Skin epidermis (tissue), 12 donors: ENCODE measurements around the gene CEP85.

Source experiments
- H3K27ac ChIP-seq, 21 experiments: fragments of 200-600 bp; sonication (generic) in 11 of 21; one replicate each; pipeline ENCODE4 v1.5.0; 2020; ENCODE audit warnings: mild to moderate bottlenecking in 3 of 21, inconsistent platforms in 2 of 21, moderate library complexity in 2 of 21
- H3K4me3 ChIP-seq, 7 experiments: fragments of 200-600 bp; sonication (generic) in 2 of 7; one replicate each; pipeline ENCODE4 v1.5.0; 2020; ENCODE audit warnings: inconsistent platforms in 2 of 7, mild to moderate bottlenecking in 2 of 7, moderate library complexity in 1 of 7

CEP85 gene

GRCh38 chr1:26327956-26328362 is 94.0 kb downstream of the CEP85 start:
- Histone ChIP-seq H3K4me3 (no peak overlapping the region), H3K27ac (peak overlapping the region in 1 of 21 experiments; percentile 5)
